AG10803 (cell line): ENCODE measurements around the gene SPTBN5.

Experiments used
- DNase-seq: peaks from one replicate; pipeline ENCODE4 v3.0.0; 2010; ENCODE audit warnings: low read depth
- H3K4me3 ChIP-seq: 2 replicates; pipeline ENCODE4 v1.5.1; 2011; ENCODE audit warnings: mild to moderate bottlenecking, low read length, control low read depth
- CTCF ChIP-seq: conservative IDR thresholded peaks from 2 replicates; pipeline ENCODE4 v1.5.1; 2011; ENCODE audit warnings: mild to moderate bottlenecking, low read length, control low read depth, inconsistent platforms

SPTBN5 gene

GRCh38 chr15:41839781-41840491 lies 53.9 kb downstream of the SPTBN5 start:
- no peak for DNase-seq
- no peak overlapping the region for H3K4me3 ChIP-seq
- no peak for TF ChIP-seq CTCF

- DNase-seq = no peak
- TF ChIP-seq CTCF = no peak
- no peak within 1 kb of the TSS for H3K4me3 ChIP-seq
These were observed 55.4 kb downstream of the SPTBN5 start, which contains the start of gene PLA2G4B for GRCh38 chr15:41838400-41838897. PLA2G4B (plus strand) TSS chr15:41838847; CDS start chr15:41838914, 67 bp downstream.

- DNase-seq = no peak
- H3K4me3 ChIP-seq = no peak overlapping the region
- TF ChIP-seq CTCF = no peak
These were observed 57.0 kb downstream of the SPTBN5 start for GRCh38 chr15:41836713-41837454.

GRCh38 chr15:41836073-41836472 lies 57.8 kb downstream of the SPTBN5 start:
- no peak for DNase-seq
- no peak overlapping the region for H3K4me3 ChIP-seq
- TF ChIP-seq CTCF = no peak

GRCh38 chr15:41834096-41834495 lies 59.8 kb downstream of the SPTBN5 start:
- no peak for DNase-seq

GRCh38 chr15:41832875-41833274 lies 61.0 kb downstream of the SPTBN5 start:
- H3K4me3 ChIP-seq = no peak overlapping the region
- no peak for TF ChIP-seq CTCF
- no peak for DNase-seq

More at GRCh38 chr15:41834096-41834495, 59.8 kb downstream of the SPTBN5 start:
- H3K4me3 ChIP-seq = no peak overlapping the region
- TF ChIP-seq CTCF = no peak
